Neutrophil (primary cell): ENCODE measurements around the gene RASSF4.

Experiments used
- H3K27ac ChIP-seq: fragments of 200-600 bp; sonication (generic); 2 replicates; pipeline ENCODE4 v1.5.1; 2016; ENCODE audit warnings: mild to moderate bottlenecking, moderate library complexity
- H3K27me3 ChIP-seq: fragments of 200-600 bp; sonication (generic); 2 replicates; pipeline ENCODE4 v1.6.0; 2016; ENCODE audit warnings: mild to moderate bottlenecking
- H3K36me3 ChIP-seq: fragments of 200-600 bp; sonication (generic); 2 replicates; pipeline ENCODE4 v1.5.1; 2017
- H3K4me1 ChIP-seq, 2 experiments: fragments of 200-600 bp in 1 of 2; sonication (generic) in 1 of 2; 1 replicate in 1 of 2; 2 replicates in 1 of 2; pipeline versions ENCODE4 v1.5.1 to v1.6.1; 2013 to 2016; ENCODE audit warnings: low read depth in 1 of 2, low read length in 1 of 2, mild to moderate bottlenecking in 1 of 2, moderate library complexity in 1 of 2; ENCODE audit not compliant: control insufficient read depth in 1 of 2, insufficient read depth in 1 of 2
- H3K4me3 ChIP-seq, 2 experiments: fragments of 200-600 bp in 1 of 2; sonication (generic) in 1 of 2; 1 replicate in 1 of 2; 2 replicates in 1 of 2; pipeline ENCODE4 v1.5.1; 2013 to 2016; ENCODE audit warnings: low read depth in 1 of 2, low read length in 1 of 2, mild to moderate bottlenecking in 1 of 2, moderate library complexity in 1 of 2
- H3K9me3 ChIP-seq: fragments of 200-600 bp; sonication (generic); 2 replicates; pipeline ENCODE4 v1.5.1; 2016
- CTCF ChIP-seq: fragments of 200-600 bp; sonication (generic); IDR thresholded peaks from 2 replicates; pipeline ENCODE4 v1.5.1; 2016; ENCODE audit warnings: antibody characterized with exemption

RASSF4 gene

DNA sequence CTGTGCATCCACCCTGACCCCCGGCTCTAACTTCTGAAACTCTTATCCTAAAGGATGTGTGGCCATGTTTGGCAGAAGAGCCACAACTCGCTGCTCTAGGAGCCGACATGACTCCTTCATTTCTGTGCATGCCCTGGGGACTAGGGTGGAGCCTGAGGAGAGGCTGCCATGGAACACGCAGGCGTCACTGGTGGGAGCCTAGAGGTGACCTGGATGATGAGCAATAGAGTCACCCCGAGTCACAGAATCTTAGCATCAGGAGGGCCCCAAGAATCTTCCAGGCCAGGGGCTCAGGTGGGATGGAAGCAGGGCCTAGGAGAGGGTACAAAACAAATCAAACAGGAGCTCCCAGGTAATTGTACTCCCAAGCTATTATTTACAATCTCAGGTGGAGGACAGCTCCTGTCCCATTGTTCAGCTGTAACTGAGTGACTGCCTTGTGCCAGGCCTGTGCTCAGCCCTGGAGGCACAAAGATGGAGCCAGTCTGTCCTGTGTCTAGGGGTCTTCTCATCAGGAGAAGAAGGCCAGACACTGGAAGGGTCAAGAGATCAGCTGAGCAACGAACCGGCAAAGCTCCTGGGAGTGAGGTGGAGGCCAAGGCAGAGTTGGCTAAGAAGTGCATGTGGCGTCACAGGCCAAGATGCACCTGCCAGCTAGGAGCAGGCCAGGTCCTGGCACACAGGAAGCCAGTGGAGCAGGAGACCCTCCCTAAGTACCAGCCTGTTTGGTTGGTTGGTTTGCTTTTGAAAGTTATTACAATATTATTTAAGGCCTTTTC, 35.3 kb downstream of the RASSF4 start:
- peaks cover 18 to 20% of the 10 kb centered on the region in 2 experiments for H3K4me1 ChIP-seq

GRCh38 chr10:44995581-44995913, 35.9 kb downstream of the RASSF4 start:
- H3K36me3 ChIP-seq = peaks cover 33% of the 10 kb centered on the region
- H3K4me3 ChIP-seq = no peak overlapping the region
- TF ChIP-seq CTCF = no peak
- H3K27me3 ChIP-seq = no peaks in the 10 kb centered on the region
- no peaks in the 10 kb centered on the region for H3K9me3 ChIP-seq
- H3K4me1 ChIP-seq = peaks cover 23 to 26% of the 10 kb centered on the region in 2 experiments
- H3K27ac ChIP-seq = no peak overlapping the region

More for the DNA sequence above, 35.3 kb downstream of the RASSF4 start:
- no peak overlapping the region for H3K27ac ChIP-seq
- no peaks in the 10 kb centered on the region for H3K27me3 ChIP-seq
- H3K4me3 ChIP-seq = no peak overlapping the region
- H3K36me3 ChIP-seq = peaks cover 39% of the 10 kb centered on the region
- no peak for TF ChIP-seq CTCF
- H3K9me3 ChIP-seq = no peaks in the 10 kb centered on the region

DNA sequence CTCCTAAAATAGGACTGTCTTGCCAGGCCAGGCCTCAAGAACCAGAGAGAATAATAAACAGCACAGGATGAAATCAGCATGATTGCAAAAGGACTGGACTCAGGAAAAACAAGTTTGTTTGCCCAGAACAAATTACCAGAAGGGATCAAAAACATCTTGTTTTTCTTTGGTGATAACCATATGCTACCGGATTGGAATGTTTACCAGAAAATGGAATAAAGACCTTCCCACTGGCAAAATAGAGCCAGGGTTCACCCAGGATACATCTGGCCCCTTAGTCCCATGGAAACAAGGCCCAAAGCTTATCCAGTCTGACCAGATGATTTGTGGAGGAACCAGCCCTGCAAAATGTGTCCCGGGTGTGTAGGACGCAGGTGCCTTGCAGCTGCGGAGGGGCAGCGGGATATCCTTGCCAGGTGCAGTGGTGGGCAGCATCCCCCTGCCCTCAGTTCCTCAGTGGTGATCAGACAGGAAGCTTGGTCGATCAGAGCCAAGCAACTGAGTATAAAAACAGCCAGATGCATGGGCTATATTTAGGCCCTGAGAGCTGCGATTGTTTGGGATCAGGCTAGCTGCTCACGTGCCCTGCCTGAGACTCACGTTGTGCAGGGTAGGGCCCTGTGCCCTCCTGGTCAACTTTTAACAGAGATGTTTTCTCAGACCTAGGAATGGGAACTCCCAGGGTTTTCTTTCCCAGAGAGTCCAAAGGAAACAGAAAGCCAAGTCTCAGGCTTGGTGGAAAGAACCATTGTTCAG, 36.5 kb downstream of the RASSF4 start:
- no peak for TF ChIP-seq CTCF
- H3K27ac ChIP-seq = no peak overlapping the region
- peaks cover 23 to 28% of the 10 kb centered on the region in 2 experiments for H3K4me1 ChIP-seq

DNA sequence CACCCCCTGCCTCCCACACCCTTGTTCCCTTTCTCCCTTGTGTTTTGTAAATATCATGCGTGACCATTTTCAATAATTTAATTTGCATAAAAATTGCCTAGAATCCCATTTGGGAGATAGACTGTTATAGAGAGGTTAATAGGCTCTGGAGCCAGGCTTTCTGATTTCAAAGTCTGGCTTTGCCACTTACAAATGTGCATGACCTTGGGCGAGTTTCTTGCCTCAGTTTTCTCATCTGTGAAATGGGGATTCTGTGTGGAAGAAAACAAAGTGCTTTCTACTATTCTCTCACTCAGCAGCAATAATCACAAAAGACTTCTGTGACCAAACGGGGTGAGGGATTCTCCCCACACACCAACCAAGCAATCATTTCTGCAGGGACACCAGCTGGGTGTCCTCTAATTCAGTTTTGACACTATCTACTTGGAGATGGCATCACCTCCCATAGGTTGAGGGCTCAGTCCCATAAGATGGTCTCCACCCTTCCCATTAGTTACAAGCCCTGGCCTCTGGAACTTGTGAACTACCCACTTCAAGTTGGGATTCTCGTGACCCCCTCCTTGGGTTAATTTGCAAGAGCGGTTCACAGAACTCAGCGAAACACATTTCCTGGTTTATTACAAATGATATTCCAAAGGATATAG, 37.6 kb downstream of the RASSF4 start:
- H3K27me3 ChIP-seq = no peaks in the 10 kb centered on the region
- no peaks in the 10 kb centered on the region for H3K9me3 ChIP-seq
- peaks cover 18% of the 10 kb centered on the region for H3K36me3 ChIP-seq
- TF ChIP-seq CTCF = no peak
- H3K27ac ChIP-seq = no peak overlapping the region
- no peak overlapping the region for H3K4me3 ChIP-seq
- H3K4me1 ChIP-seq = peaks cover 32 to 36% of the 10 kb centered on the region in 2 experiments

More for the DNA sequence above, 36.5 kb downstream of the RASSF4 start:
- Histone ChIP-seq H3K4me3 (no peak overlapping the region), H3K36me3 (peaks cover 27% of the 10 kb centered on the region), H3K9me3 (no peaks in the 10 kb centered on the region), H3K27me3 (no peaks in the 10 kb centered on the region)

- peaks cover 9% of the 10 kb centered on the region for H3K36me3 ChIP-seq
- no peak overlapping the region for H3K4me3 ChIP-seq
- peaks cover 32 to 36% of the 10 kb centered on the region in 2 experiments for H3K4me1 ChIP-seq
- TF ChIP-seq CTCF = no peak
- H3K9me3 ChIP-seq = no peaks in the 10 kb centered on the region
- H3K27me3 ChIP-seq = no peaks in the 10 kb centered on the region
- no peak overlapping the region for H3K27ac ChIP-seq
These were observed 38.6 kb downstream of the RASSF4 start for GRCh38 chr10:44998146-44998631.
